HepG2 (cell line): ENCODE results near the gene FBXO48. TPM values are rescaled to one million over a fixed set of nuclear protein-coding genes. Genes with fewer than 3 reads are reported as not detected.
"Not testable (repeated sequence)": the region's sequence is repeated elsewhere in the genome, so short reads cannot be mapped to it uniquely, and the experiment has no call there.

Experiments
- ATAC-seq: fragments of 200-7000 bp; cut with Tn5 transposase; 3 replicates; pipeline ENCODE4 v1.9.1; 2020; ENCODE audit warnings: mild to moderate bottlenecking, moderate library complexity
- BruUV-seq: library from RNA; stranded (reverse); fragments of 400-500 nt; replicated peaks from 2 replicates; lab custom pipeline; 2021; lab: Mats Ljungman, UMichigan
- CTCF ChIA-PET: fragments of 300-600 bp; formaldehyde crosslinking; extraction: SDS; loops from one replicate; lab custom pipeline; 2021; ENCODE audit warnings: low total read pairs, inconsistent platforms, low intra/inter-chr PET ratio; lab: Yijun Ruan, JAX
- POLR2A ChIA-PET: fragments of 350-600 bp; sonication (Branson Sonifier 250); formaldehyde crosslinking; loops from one replicate; lab custom pipeline; 2020; ENCODE audit warnings: antibody characterized with exemption, inconsistent platforms; lab: Yijun Ruan, JAX
- DNase-seq: peaks from one replicate; pipeline ENCODE4 v3.0.0-alpha.2; 2015; ENCODE audit warnings: low spot score
- FAIRE-seq: peaks from 3 replicates; lab custom pipeline; 2011; peaks lifted over from hg19 to GRCh38; lab: Jason Lieb, UNC
- H2AFZ ChIP-seq: one replicate; pipeline ENCODE4 v1.6.1; 2011; ENCODE audit warnings: low read length, inconsistent platforms
- H3K27ac ChIP-seq: fragments of 300-600 bp; 3 replicates; pipeline ENCODE4 v1.8.0; 2011; ENCODE audit warnings: mixed run types, mild to moderate bottlenecking, mixed read lengths, low read length, inconsistent platforms; ENCODE audit not compliant: insufficient read depth; ENCODE audit errors: extremely low read length
- H3K27me3 ChIP-seq, 2 experiments: fragments of 200-600 bp in 1 of 2; 2 replicates in 1 of 2; 3 replicates in 1 of 2; pipeline versions ENCODE4 v1.6.0 to v1.8.0; 2011; ENCODE audit warnings: low read length in 2 of 2, mild to moderate bottlenecking in 2 of 2, moderate library complexity in 2 of 2, inconsistent platforms in 1 of 2; ENCODE audit not compliant: insufficient read depth in 2 of 2, control insufficient read depth in 1 of 2
- H3K36me3 ChIP-seq, 2 experiments: fragments of 200-600 bp in 1 of 2; replicated peaks in 1 of 2; 2 replicates in 1 of 2; 3 replicates in 1 of 2; pipeline versions ENCODE4 v1.5.1 to v1.8.0; 2011; ENCODE audit warnings: low read length in 2 of 2, inconsistent platforms in 1 of 2; ENCODE audit not compliant: insufficient read depth in 2 of 2, control insufficient read depth in 1 of 2
- H3K4me1 ChIP-seq: 2 replicates; pipeline ENCODE4 v1.5.1; 2012; ENCODE audit warnings: low read length, inconsistent platforms; ENCODE audit not compliant: insufficient read depth
- H3K4me2 ChIP-seq: 2 replicates; pipeline ENCODE4 v1.6.0; 2011; ENCODE audit warnings: low read depth, low read length, inconsistent platforms
- H3K4me3 ChIP-seq, 3 experiments: fragments of 200-600 bp in 1 of 3; sonication (generic), shearing (Covaris generic) in 1 of 3; replicated peaks in 1 of 3; 2 replicates each; pipeline ENCODE4 v1.5.1; 2011 to 2016; ENCODE audit warnings: low read length in 3 of 3, inconsistent platforms in 2 of 3, low read depth in 2 of 3, mild to moderate bottlenecking in 2 of 3, control low read depth in 1 of 3, mixed read lengths in 1 of 3; ENCODE audit not compliant: insufficient read depth in 1 of 3
- H3K79me2 ChIP-seq: one replicate; pipeline ENCODE4 v1.6.1; 2011; ENCODE audit warnings: low read length, inconsistent platforms; ENCODE audit not compliant: insufficient read depth
- H3K9ac ChIP-seq: 2 replicates; pipeline ENCODE4 v1.6.0; 2011; ENCODE audit warnings: mild to moderate bottlenecking, low read depth, low read length, inconsistent platforms; ENCODE audit not compliant: insufficient read depth
- H3K9me3 ChIP-seq: 2 replicates; pipeline ENCODE4 v1.5.1; 2012; ENCODE audit warnings: mild to moderate bottlenecking, low read length
- H4K20me1 ChIP-seq: 2 replicates; pipeline ENCODE4 v1.6.0; 2011; ENCODE audit warnings: inconsistent platforms, mild to moderate bottlenecking, low read length, moderate library complexity; ENCODE audit not compliant: insufficient read depth
- CCAR2 ChIP-seq: fragments of 200-400 bp; formaldehyde crosslinking; optimal IDR thresholded peaks from 2 replicates; pipeline ENCODE3; 2018; ENCODE audit warnings: low read depth, mild to moderate bottlenecking, low read length, moderate library complexity
- DNMT1 ChIP-seq: sonication (generic); formaldehyde crosslinking; IDR thresholded peaks from 2 replicates; pipeline ENCODE4 v1.5.1; 2020; ENCODE audit warnings: mild to moderate bottlenecking, missing genetic modification reagents
- MEIS2 ChIP-seq: sonication (generic); formaldehyde crosslinking; IDR thresholded peaks from 2 replicates; pipeline ENCODE4 v1.9.0; 2021; ENCODE audit warnings: mild to moderate bottlenecking, missing genetic modification reagents
- MXI1 ChIP-seq: IDR thresholded peaks from 3 replicates; pipeline ENCODE4 v1.6.1; 2012; ENCODE audit warnings: low read depth, low read length, inconsistent platforms, borderline replicate concordance
- NFYB ChIP-seq: sonication (generic); formaldehyde crosslinking; IDR thresholded peaks from 2 replicates; pipeline ENCODE4 v1.4.0; 2020; ENCODE audit warnings: missing genetic modification reagents
- PHF20 ChIP-seq: sonication (generic); formaldehyde crosslinking; IDR thresholded peaks from 2 replicates; pipeline ENCODE4 v1.5.0; 2020; ENCODE audit warnings: mild to moderate bottlenecking, missing genetic modification reagents
- SIN3A ChIP-seq: IDR thresholded peaks from 2 replicates; pipeline ENCODE4 v1.6.1; 2011; ENCODE audit warnings: low read depth, mild to moderate bottlenecking, control low read depth, low read length, borderline replicate concordance
- WGBS: methylation state at CpG from one replicate; pipeline ENCODE4 v1.1.6; 2017; ENCODE audit warnings: low lambda C conversion rate; 5-methylcytosine and 5-hydroxymethylcytosine counted together
- in situ Hi-C: cut with HindIII; loops from 2 replicates; pipeline ENCODE4 v1.10.0; 2017; ENCODE audit warnings: low pct_unique_long_range_greater_than_20kb; ENCODE audit not compliant: extremely low pct_ligation_motif_present
- intact Hi-C: fragments of 100-400 bp; cut with micrococcal nuclease; formaldehyde crosslinking; loops from one replicate; pipeline ENCODE4 v1.10.0; 2022; ENCODE audit not compliant: unreplicated experiment
- polyA plus RNA-seq, 8 experiments: library from polyadenylated mRNA; depleted of rRNA in 3 of 8; stranded (reverse) in 7 of 8; unstranded in 1 of 8; fragments of >200 nt; fragmentation: Illumina TruSeq in 4 of 8; extraction: Trizol in 4 of 8; gene quantifications; 2 replicates each; pipeline versions ENCODE4 v1.2.1 to v1.2.3, GENCODE V29; 2011 to 2016; ENCODE audit warnings: low read depth in 4 of 8, missing spikeins in 1 of 8, mixed read lengths in 1 of 8; ENCODE audit not compliant: insufficient read depth in 1 of 8
- total RNA-seq, 5 experiments: library from RNA; depleted of rRNA; stranded (reverse); fragments of >200 nt; fragmentation: Illumina TruSeq; extraction: Trizol; gene quantifications; 2 replicates each; pipeline ENCODE4 v1.2.3, GENCODE V29; 2016; ENCODE audit warnings: low read depth in 1 of 5

The FBXO48 gene
- total and polyA plus RNA-seq, 2 of the 13 experiments (the other 11 are each of a cell fraction or from before 2014, with no cell fraction given) = 0.42 to 1.1 TPM

DNA sequence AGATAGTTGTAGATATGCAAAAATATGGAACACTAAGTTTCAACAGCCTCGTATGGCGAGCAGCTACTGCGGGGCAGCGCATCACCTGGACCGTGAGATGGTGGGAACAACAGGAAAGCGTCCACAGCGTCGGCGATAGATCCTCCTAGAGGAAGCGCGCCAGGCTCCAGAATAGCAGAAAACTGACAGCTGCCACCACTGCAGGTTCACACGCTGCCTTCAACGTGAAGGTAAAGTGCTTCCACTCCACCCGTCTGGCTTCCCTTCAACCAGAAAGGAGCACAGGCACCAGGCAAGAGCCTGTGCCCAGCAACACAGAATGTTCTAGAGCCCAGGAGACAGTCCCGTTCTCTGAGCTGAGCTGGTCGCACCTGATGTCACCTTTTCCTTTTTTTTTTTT, 20.0 kb downstream of the FBXO48 start:
- in situ Hi-C loops (loop anchor here (10.0 kb wide), 1 partner anchor 322 kb away; no protein-coding TSS in a partner anchor), intact Hi-C loops (no loop called here)
- no peaks in the 10 kb centered on the region for H3K79me2 ChIP-seq
- no peaks in the 10 kb centered on the region; the same call in 1 of the 2 replicates for H4K20me1 ChIP-seq
- no peaks in the 10 kb centered on the region for H3K36me3 ChIP-seq
- peaks cover 2 to 5% of the 10 kb centered on the region in 2 experiments; a peak in 2 of 5 replicates for H3K27me3 ChIP-seq
- no peak overlapping the region for H3K4me2 ChIP-seq
- no peak overlapping the region for H2AFZ ChIP-seq
- H3K4me3 ChIP-seq = no peak overlapping the region
- H3K9me3 ChIP-seq = no peaks in the 10 kb centered on the region
- ATAC-seq (no peak), DNase-seq (no peak), FAIRE-seq (no peak)
- no peak for TF ChIP-seq SIN3A
- TF ChIP-seq MEIS2 (CRISPR knock-in tag) = no peak
- no peak for TF ChIP-seq CCAR2
- no peak for TF ChIP-seq PHF20
- no peak for TF ChIP-seq NFYB (CRISPR knock-in tag)
- no peak for TF ChIP-seq DNMT1 (CRISPR knock-in tag)
- TF ChIP-seq MXI1 = no peak
- H3K4me1 ChIP-seq = no peaks in the 10 kb centered on the region
- no peak overlapping the region for H3K27ac ChIP-seq
- POLR2A ChIA-PET = no interaction called here
- 69% methylated on average over 16 of the region's 16 CpGs for WGBS
- CTCF ChIA-PET = no interaction called here
- H3K9ac ChIP-seq = no peak overlapping the region
- BruUV-seq = no TSS peak

DNA sequence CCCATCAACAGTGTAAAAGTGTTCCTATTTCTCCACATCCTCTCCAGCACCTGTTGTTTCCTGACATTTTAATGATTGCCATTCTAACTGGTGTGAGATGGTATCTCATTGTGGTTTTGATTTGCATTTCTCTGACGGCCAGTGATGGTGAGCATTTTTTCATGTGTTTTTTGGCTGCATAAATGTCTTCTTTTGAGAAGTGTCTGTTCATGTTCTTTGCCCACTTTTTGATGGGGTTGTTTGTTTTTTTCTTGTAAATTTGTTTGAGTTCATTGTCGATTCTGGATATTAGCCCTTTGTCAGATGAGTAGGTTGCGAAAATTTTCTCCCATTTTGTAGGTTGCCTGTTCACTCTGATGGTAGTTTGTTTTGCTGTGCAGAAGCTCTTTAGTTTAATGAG, 20.7 kb downstream of the FBXO48 start:
- in situ Hi-C loops = loop anchor here (10.0 kb wide), 1 partner anchor 322 kb away; no protein-coding TSS in a partner anchor
- intact Hi-C loops = not testable (repeated sequence)

More for the DNA sequence above, 20.7 kb downstream of the FBXO48 start:
- BruUV-seq, H2AFZ ChIP-seq, H3K9me3 ChIP-seq, DNase-seq, H3K36me3 ChIP-seq, H3K27me3 ChIP-seq, FAIRE-seq, ATAC-seq, H3K9ac ChIP-seq, H4K20me1 ChIP-seq, H3K4me1 ChIP-seq, POLR2A ChIA-PET, H3K4me2 ChIP-seq, CTCF ChIA-PET, H3K4me3 ChIP-seq, H3K27ac ChIP-seq, H3K79me2 ChIP-seq: not testable (repeated sequence)
- 35% methylated on average over 3 of the region's 3 CpGs for WGBS
